ENCODE measurements around the gene KAZN. TPM values are rescaled to one million over a fixed set of nuclear protein-coding genes. Genes with fewer than 3 reads are reported as not detected.

The KAZN gene
- total and polyA plus RNA-seq, 2 donors from 2014 or later: 17.4 to 60.8 TPM

GRCh38 chr1:14939527-14940284 lies 341.2 kb downstream of the KAZN start:
- intact Hi-C loops (cut with DNase I): no loop called here

GRCh38 chr1:14940285-14940870 lies 341.9 kb downstream of the KAZN start:
- H3K27ac ChIP-seq (ENCODE audit: low read depth in 2 of 2, low read length in 2 of 2): peak overlapping the region; percentile 43 to 73
- peaks cover 9 to 53% (median 51%) of the 10 kb centered on the region in 3 donors for H3K4me1 ChIP-seq (ENCODE audit: control insufficient read depth in 2 of 3, insufficient read depth in 2 of 3, low read depth in 1 of 3, low read length in 3 of 3)
- H3K9ac ChIP-seq (ENCODE audit: low read length in 3 of 3): peak overlapping the region in 1 of 3 donors; percentile 22
- H3K9me3 ChIP-seq (ENCODE audit: control insufficient read depth in 2 of 3, insufficient read depth in 1 of 3, low read length in 3 of 3): no peaks in the 10 kb centered on the region
- intact Hi-C loops (cut with DNase I): no loop called here
- no peaks in the 10 kb centered on the region for H3K27me3 ChIP-seq (ENCODE audit: control insufficient read depth, insufficient read depth, low read length)
- DNase-seq (no peak), FAIRE-seq (no peak)
- peaks cover 0 to 5% (median 0%) of the 10 kb centered on the region in 3 donors for H3K36me3 ChIP-seq (ENCODE audit: control insufficient read depth in 2 of 3, insufficient read depth in 3 of 3, low read length in 3 of 3)
- no peak overlapping the region for H3K4me3 ChIP-seq (ENCODE audit: low read length in 3 of 3)
- no peak for TF ChIP-seq CTCF (IDR thresholded peaks at IDR 0.05; ENCODE audit: borderline replicate concordance, extremely low read depth, insufficient read depth)

More at GRCh38 chr1:14939527-14940284, 341.2 kb downstream of the KAZN start:
- peaks cover 0 to 5% (median 0%) of the 10 kb centered on the region in 3 donors for H3K36me3 ChIP-seq (ENCODE audit: control insufficient read depth in 2 of 3, insufficient read depth in 3 of 3, low read length in 3 of 3)
- peaks cover 9 to 48% (median 48%) of the 10 kb centered on the region in 3 donors for H3K4me1 ChIP-seq (ENCODE audit: control insufficient read depth in 2 of 3, insufficient read depth in 2 of 3, low read depth in 1 of 3, low read length in 3 of 3)
- peak overlapping the region; percentile 22 to 73 for H3K27ac ChIP-seq (ENCODE audit: low read depth in 2 of 2, low read length in 2 of 2)
- TF ChIP-seq CTCF (IDR thresholded peaks at IDR 0.05; ENCODE audit: borderline replicate concordance, extremely low read depth, insufficient read depth): no peak
- H3K9me3 ChIP-seq (ENCODE audit: control insufficient read depth in 2 of 3, insufficient read depth in 1 of 3, low read length in 3 of 3): no peaks in the 10 kb centered on the region
- peak overlapping the region in 1 of 3 donors; percentile 22 for H3K9ac ChIP-seq (ENCODE audit: low read length in 3 of 3)
- no peak overlapping the region for H3K4me3 ChIP-seq (ENCODE audit: low read length in 3 of 3)
- DNase-seq: no peak
- no peak for FAIRE-seq
- no peaks in the 10 kb centered on the region for H3K27me3 ChIP-seq (ENCODE audit: control insufficient read depth, insufficient read depth, low read length)

GRCh38 chr1:14941864-14942263 lies 343.4 kb downstream of the KAZN start:
- intact Hi-C loops (cut with DNase I): no loop called here
- FAIRE-seq (no peak), DNase-seq (peak in 1 of 5 donors; percentile 60)
- H3K36me3 ChIP-seq (ENCODE audit: control insufficient read depth in 2 of 3, insufficient read depth in 3 of 3, low read length in 3 of 3): no peaks in the 10 kb centered on the region
- peak overlapping the region; percentile 72 to 91 for H3K27ac ChIP-seq (ENCODE audit: low read depth in 2 of 2, low read length in 2 of 2)
- no peak overlapping the region for H3K9ac ChIP-seq (ENCODE audit: low read length in 3 of 3)
- H3K9me3 ChIP-seq (ENCODE audit: control insufficient read depth in 2 of 3, insufficient read depth in 1 of 3, low read length in 3 of 3): no peaks in the 10 kb centered on the region
- H3K27me3 ChIP-seq (ENCODE audit: control insufficient read depth, insufficient read depth, low read length): no peaks in the 10 kb centered on the region
- H3K4me1 ChIP-seq (ENCODE audit: control insufficient read depth in 2 of 3, insufficient read depth in 2 of 3, low read depth in 1 of 3, low read length in 3 of 3): peaks cover 11 to 62% (median 61%) of the 10 kb centered on the region in 3 donors
- no peak overlapping the region for H3K4me3 ChIP-seq (ENCODE audit: low read length in 3 of 3)
- TF ChIP-seq CTCF (IDR thresholded peaks at IDR 0.05; ENCODE audit: borderline replicate concordance, extremely low read depth, insufficient read depth): no peak

Data from kidney (tissue), 14 donors.